Measurements from ENCODE around the gene ERMP1. TPM values are rescaled to one million over a fixed set of nuclear protein-coding genes. Genes with fewer than 3 reads are reported as not detected.

The ERMP1 gene
- polyA plus RNA-seq, 3 donors: 2.5 to 3.7 (median 3.6) TPM

GRCh38 chr9:5796298-5796697, 36.6 kb downstream of the ERMP1 start:
- Histone ChIP-seq H4K20me1 (ENCODE audit: insufficient read depth, low read length) (no peaks in the 10 kb centered on the region), H3K4me2 (replicated peaks; ENCODE audit: extremely low read depth, low read length, poor library complexity, severe bottlenecking) (no peak overlapping the region), H2AFZ (ENCODE audit: insufficient read depth, low read depth, low read length, poor library complexity, severe bottlenecking) (no peak overlapping the region), H3K4me1 (ENCODE audit: control insufficient read depth in 1 of 2, insufficient read depth in 2 of 2, low read length in 2 of 2) (no peaks in the 10 kb centered on the region), H3K36me3 (replicated peaks in 1 of 2; ENCODE audit: control insufficient read depth in 1 of 2, insufficient read depth in 2 of 2, low read length in 2 of 2) (peaks cover 9 to 37% of the 10 kb centered on the region in 2 donors), H3K4me3 (replicated peaks in 1 of 3; ENCODE audit: low read depth in 2 of 3, low read length in 3 of 3) (no peak overlapping the region), H3K9me3 (replicated peaks in 1 of 2; ENCODE audit: control insufficient read depth in 1 of 2, insufficient read depth in 1 of 2, low read length in 2 of 2) (no peaks in the 10 kb centered on the region), H3K9ac (ENCODE audit: insufficient read depth, low read length, poor library complexity, severe bottlenecking) (no peak overlapping the region), H3K27me3 (ENCODE audit: control insufficient read depth in 2 of 2, insufficient read depth in 2 of 2, low read length in 2 of 2) (no peaks in the 10 kb centered on the region), H3K79me2 (ENCODE audit: insufficient read depth, low read length) (no peaks in the 10 kb centered on the region), H3K27ac (ENCODE audit: low read depth in 1 of 2, low read length in 2 of 2) (no peak overlapping the region)
- Mint-ChIP-seq H3K36me3 (peaks cover 27 to 34% of the 10 kb centered on the region in 2 donors), H3K27me3 (ENCODE audit: low read depth in 3 of 3) (no peaks in the 10 kb centered on the region), H3K4me1 (no peaks in the 10 kb centered on the region), H3K27ac (no peak overlapping the region), H3K9me3 (no peaks in the 10 kb centered on the region), H3K4me3 (no peak overlapping the region)
- intact Hi-C loops (cut with micrococcal nuclease): no loop called here
- WGBS (ENCODE audit: insufficient coverage): no CpG with 5 or more reads among the region's 2 CpGs
- no peak for DNase-seq
- no peak for TF ChIP-seq CTCF (IDR thresholded peaks at IDR 0.05)

DNA sequence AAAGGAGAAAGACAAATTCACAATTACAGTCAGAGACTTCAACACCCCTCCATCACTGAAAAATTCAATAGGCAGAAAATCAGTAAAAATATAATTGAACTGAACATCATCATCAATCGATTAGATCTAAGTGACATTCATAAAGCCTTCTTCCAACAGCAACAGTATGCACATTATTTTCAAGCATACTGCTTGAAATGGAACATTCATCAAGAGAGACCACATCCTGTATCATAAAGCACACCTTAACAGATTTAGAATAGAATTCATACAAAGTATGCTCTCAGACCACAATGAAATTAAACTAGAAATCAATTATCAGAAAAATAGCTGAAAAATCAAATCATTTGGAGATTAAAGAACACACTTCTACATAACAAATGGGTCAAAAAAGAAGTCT, 39.1 kb downstream of the ERMP1 start:
- no peaks in the 10 kb centered on the region for H3K4me1 ChIP-seq (ENCODE audit: control insufficient read depth in 1 of 2, insufficient read depth in 2 of 2, low read length in 2 of 2)
- 100% methylated on average over 1 of the region's 1 CpG for WGBS (ENCODE audit: insufficient coverage)
- H3K36me3 ChIP-seq (replicated peaks in 1 of 2; ENCODE audit: control insufficient read depth in 1 of 2, insufficient read depth in 2 of 2, low read length in 2 of 2): peaks cover 7 to 37% of the 10 kb centered on the region in 2 donors
- no peak for DNase-seq
- no peak overlapping the region for H3K27ac ChIP-seq (ENCODE audit: low read depth in 1 of 2, low read length in 2 of 2)
- no peak overlapping the region for H2AFZ ChIP-seq (ENCODE audit: insufficient read depth, low read depth, low read length, poor library complexity, severe bottlenecking)
- Mint-ChIP-seq H3K4me1 (peaks cover 1% of the 10 kb centered on the region), H3K27me3 (ENCODE audit: low read depth in 3 of 3) (no peaks in the 10 kb centered on the region), H3K9me3 (no peaks in the 10 kb centered on the region), H3K4me3 (no peak overlapping the region), H3K36me3 (peaks cover 38 to 44% of the 10 kb centered on the region in 2 donors), H3K27ac (no peak overlapping the region)
- no peak overlapping the region for H3K4me3 ChIP-seq (replicated peaks in 1 of 3; ENCODE audit: low read depth in 2 of 3, low read length in 3 of 3)
- no peaks in the 10 kb centered on the region for H3K9me3 ChIP-seq (replicated peaks in 1 of 2; ENCODE audit: control insufficient read depth in 1 of 2, insufficient read depth in 1 of 2, low read length in 2 of 2)
- no peaks in the 10 kb centered on the region for H3K27me3 ChIP-seq (ENCODE audit: control insufficient read depth in 2 of 2, insufficient read depth in 2 of 2, low read length in 2 of 2)
- no peaks in the 10 kb centered on the region for H3K79me2 ChIP-seq (ENCODE audit: insufficient read depth, low read length)
- intact Hi-C loops (cut with micrococcal nuclease): no loop called here
- H3K9ac ChIP-seq (ENCODE audit: insufficient read depth, low read length, poor library complexity, severe bottlenecking): no peak overlapping the region
- TF ChIP-seq CTCF (IDR thresholded peaks at IDR 0.05): no peak
- H4K20me1 ChIP-seq (ENCODE audit: insufficient read depth, low read length): no peaks in the 10 kb centered on the region
- H3K4me2 ChIP-seq (replicated peaks; ENCODE audit: extremely low read depth, low read length, poor library complexity, severe bottlenecking): no peak overlapping the region

Measured in CD14-positive monocyte (primary cell).